ENCODE data around the gene PLEKHA4.

GRCh38 chr19:48794291-48794690, 74.1 kb downstream of the PLEKHA4 start:
- TF ChIP-seq EZH2phosphoT487 (IDR thresholded peaks at IDR 0.05; ENCODE audit: borderline replicate concordance, low read length) = no peak
- no peak for TF ChIP-seq CTCF (conservative IDR thresholded peaks at IDR 0.05; ENCODE audit: low read depth, low read length)

Measured in PC-3 (cell line).